GM12875 (cell line): ENCODE data around the gene GPR31.

Source experiments
- H3K4me3 ChIP-seq: one replicate; pipeline ENCODE4 v1.5.1; 2011; ENCODE audit warnings: low read depth, low read length, control low read depth
- TF ChIP-seq, protein P1 (sequence below): IDR thresholded peaks from 2 replicates; pipeline ENCODE4 v1.5.1; 2011; ENCODE audit warnings: low read depth, mild to moderate bottlenecking, control low read depth, inconsistent platforms, low read length, moderate library complexity, borderline replicate concordance; ENCODE audit not compliant: insufficient read depth

Gene GPR31

DNA sequence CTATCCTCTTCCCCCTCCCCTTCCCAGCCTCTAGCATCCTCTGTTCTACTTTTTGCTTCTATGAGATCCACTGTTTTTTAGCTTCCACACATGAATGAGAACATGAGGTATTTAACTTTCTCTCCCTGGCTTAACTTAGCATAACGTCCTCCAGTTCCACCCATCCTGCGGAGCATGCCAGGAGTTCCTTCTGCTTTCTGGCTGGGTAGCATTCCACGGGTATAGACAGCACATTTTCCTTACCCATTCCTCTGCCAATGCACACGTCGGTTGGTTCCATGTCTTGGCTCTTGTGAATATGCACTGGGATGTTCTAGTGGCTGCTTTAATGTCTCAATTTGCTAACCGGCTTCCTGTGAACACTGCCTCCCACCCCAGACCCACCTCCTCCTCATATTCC lies 48.1 kb downstream of the GPR31 start:
- TF ChIP-seq, protein P1, sequence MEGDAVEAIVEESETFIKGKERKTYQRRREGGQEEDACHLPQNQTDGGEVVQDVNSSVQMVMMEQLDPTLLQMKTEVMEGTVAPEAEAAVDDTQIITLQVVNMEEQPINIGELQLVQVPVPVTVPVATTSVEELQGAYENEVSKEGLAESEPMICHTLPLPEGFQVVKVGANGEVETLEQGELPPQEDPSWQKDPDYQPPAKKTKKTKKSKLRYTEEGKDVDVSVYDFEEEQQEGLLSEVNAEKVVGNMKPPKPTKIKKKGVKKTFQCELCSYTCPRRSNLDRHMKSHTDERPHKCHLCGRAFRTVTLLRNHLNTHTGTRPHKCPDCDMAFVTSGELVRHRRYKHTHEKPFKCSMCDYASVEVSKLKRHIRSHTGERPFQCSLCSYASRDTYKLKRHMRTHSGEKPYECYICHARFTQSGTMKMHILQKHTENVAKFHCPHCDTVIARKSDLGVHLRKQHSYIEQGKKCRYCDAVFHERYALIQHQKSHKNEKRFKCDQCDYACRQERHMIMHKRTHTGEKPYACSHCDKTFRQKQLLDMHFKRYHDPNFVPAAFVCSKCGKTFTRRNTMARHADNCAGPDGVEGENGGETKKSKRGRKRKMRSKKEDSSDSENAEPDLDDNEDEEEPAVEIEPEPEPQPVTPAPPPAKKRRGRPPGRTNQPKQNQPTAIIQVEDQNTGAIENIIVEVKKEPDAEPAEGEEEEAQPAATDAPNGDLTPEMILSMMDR, result no peak
- H3K4me3 ChIP-seq, result no peak overlapping the region

DNA sequence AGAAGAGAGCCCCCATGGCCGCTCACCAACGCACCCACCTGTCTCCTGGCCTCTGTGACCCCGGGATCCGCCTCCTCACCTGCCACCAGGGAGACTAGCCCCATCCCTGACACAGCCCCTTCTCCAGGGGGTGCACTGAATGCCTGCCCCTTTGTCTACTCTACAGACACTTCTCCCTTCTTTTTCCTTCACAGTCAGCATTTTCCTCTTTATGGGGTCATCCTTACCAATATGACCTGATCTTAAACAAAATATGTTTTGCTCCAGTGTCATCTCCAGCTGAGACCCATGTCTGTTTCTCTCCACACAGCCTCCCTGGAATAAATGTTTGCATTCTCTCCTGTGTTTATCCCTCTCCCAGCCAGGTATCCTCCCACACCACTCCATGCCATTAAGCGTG lies 49.5 kb downstream of the GPR31 start:
- H3K4me3 ChIP-seq, result no peak overlapping the region
- TF ChIP-seq, protein P1, result no peak

DNA sequence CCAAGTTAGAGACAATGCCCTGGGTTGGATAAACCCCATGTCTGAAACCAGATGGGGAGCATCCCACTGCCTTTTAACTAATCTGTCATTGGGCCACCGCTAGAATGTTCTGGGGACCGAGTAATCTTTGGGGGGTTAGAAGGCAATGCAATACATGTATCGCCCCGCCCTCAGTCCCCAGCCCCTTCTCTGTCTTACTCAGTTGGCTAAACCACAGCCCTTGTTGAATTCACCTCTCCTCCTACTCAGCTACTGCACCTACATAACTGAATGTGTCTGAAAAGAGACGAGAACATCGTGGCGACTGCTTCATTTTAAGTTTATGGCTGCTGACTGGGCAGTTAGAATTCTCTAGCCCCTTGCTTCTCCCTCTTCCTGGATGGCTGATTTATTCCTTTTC lies 50.0 kb downstream of the GPR31 start:
- H3K4me3 ChIP-seq, result no peak overlapping the region
- TF ChIP-seq, protein P1, result no peak

DNA sequence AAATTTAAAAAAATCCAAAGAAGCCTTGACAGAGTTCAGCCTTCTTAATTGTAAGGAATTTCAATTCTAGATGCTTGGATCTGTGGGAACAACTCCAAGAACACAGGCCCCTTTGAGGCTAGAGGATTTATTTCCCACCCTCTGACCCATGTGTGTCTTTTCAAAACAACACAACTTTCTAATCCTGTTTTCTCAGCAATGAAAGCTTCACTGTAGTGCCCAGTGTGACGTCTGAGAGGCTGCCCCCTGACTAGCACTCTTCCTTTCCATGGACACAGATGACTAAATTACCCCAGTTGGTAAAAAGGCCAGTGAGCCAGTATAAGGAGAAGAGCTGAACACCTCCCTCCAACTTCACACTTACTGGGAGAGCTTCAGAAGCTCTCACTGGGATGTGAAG lies 51.4 kb downstream of the GPR31 start:
- TF ChIP-seq, protein P1, result no peak
- no peak overlapping the region for H3K4me3 ChIP-seq
